NT2/D1 (cell line): ENCODE data around the gene CCDC152.

Experiments
- SUZ12 ChIP-seq: IDR thresholded peaks from 2 replicates; pipeline ENCODE4 v1.6.1; 2011; ENCODE audit not compliant: insufficient read length, insufficient read depth; ENCODE audit errors: extremely low read depth
- YY1 ChIP-seq: IDR thresholded peaks from 2 replicates; pipeline ENCODE4 v1.6.1; 2011; ENCODE audit not compliant: insufficient read length, insufficient read depth
- ZNF274 ChIP-seq: IDR thresholded peaks from 2 replicates; pipeline ENCODE4 v1.6.1; 2011; ENCODE audit warnings: mild to moderate bottlenecking, low read depth, low read length

GRCh38 chr5:42840842-42841567 is 84.4 kb downstream of the CCDC152 start:
- TF ChIP-seq ZNF274 (no peak), YY1 (no peak), SUZ12 (no peak)
